Measurements from ENCODE around the gene PLEKHG1.

PLEKHG1 gene

GRCh38 chr6:150641398-150642139 is 41.9 kb downstream of the PLEKHG1 start:
- no peak for DNase-seq

- DNase-seq = no peak
Observed at GRCh38 chr6:150646228-150646627, 46.5 kb downstream of the PLEKHG1 start.

- no peak for DNase-seq
Observed at GRCh38 chr6:150647051-150647450, 47.4 kb downstream of the PLEKHG1 start.

All from stimulated activated CD4-positive, alpha-beta T cell treated with anti-CD3 and anti-CD28 coated beads, Interleukin-12 subunit alpha, Interleukin-12 subunit beta, amount 100 ng/mL, for 4 hours (primary cell).